ENCODE measurements around the gene PLD4.

The PLD4 gene

GRCh38 chr14:104971447-104972240 is 47.0 kb downstream of the PLD4 start:
- TF ChIP-seq CTCF (IDR thresholded peaks at IDR 0.05) = no peak
- peaks cover 7 to 98% (median 94%) of the 10 kb centered on the region in 4 donors for H3K4me1 ChIP-seq
- H3K36me3 ChIP-seq = no peaks in the 10 kb centered on the region
- no peaks in the 10 kb centered on the region for H3K27me3 ChIP-seq
- H3K27ac ChIP-seq = peak overlapping the region; percentile 93 to 97
- H3K4me3 ChIP-seq = no peak overlapping the region
- peak in 1 of 2 donors; percentile 70 for DNase-seq
- no peaks in the 10 kb centered on the region for H3K9me3 ChIP-seq
- intact Hi-C loops (cut with DNase I; ENCODE audit: low total_unique reads) = loop anchor here (10.0 kb wide), 1 partner anchor 107 kb away; the partner anchor contains the start of gene CEP170B

- H3K9me3 ChIP-seq = no peaks in the 10 kb centered on the region
- no peak for TF ChIP-seq CTCF (IDR thresholded peaks at IDR 0.05)
- H3K27me3 ChIP-seq = no peaks in the 10 kb centered on the region
- DNase-seq = peak; percentile 89 to 91
- no peaks in the 10 kb centered on the region for H3K36me3 ChIP-seq
- peaks cover 7 to 98% (median 94%) of the 10 kb centered on the region in 4 donors for H3K4me1 ChIP-seq
- intact Hi-C loops (cut with DNase I; ENCODE audit: low total_unique reads) = loop anchor here (10.0 kb wide), 1 partner anchor 108 kb away; the partner anchor contains the start of gene CEP170B
- peak overlapping the region; percentile 1 to 8 for H3K4me3 ChIP-seq
- H3K27ac ChIP-seq = peak overlapping the region; percentile 93 to 97
These were observed 47.8 kb downstream of the PLD4 start for GRCh38 chr14:104972301-104973134.

DNA sequence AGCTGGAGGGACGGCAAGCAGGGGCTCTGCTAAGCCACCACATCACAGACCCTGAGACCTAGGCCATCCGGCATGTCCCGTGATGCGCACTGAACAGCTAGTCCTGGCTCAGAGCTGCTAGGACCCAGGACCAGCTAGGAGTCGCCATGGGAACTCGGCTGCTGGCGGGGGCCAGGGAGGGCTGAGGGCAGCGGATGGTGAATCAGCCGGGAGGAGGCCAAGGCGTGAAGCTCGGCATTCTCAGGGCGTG is 48.4 kb downstream of the PLD4 start:
- H3K27ac ChIP-seq = peak overlapping the region; percentile 93 to 97
- TF ChIP-seq CTCF (IDR thresholded peaks at IDR 0.05) = no peak
- H3K4me1 ChIP-seq = peaks cover 7 to 98% (median 94%) of the 10 kb centered on the region in 4 donors
- H3K4me3 ChIP-seq = peak overlapping the region; percentile 1 to 8
- intact Hi-C loops (cut with DNase I; ENCODE audit: low total_unique reads) = loop anchor here (10.0 kb wide), 1 partner anchor 108 kb away; the partner anchor contains the start of gene CEP170B
- no peaks in the 10 kb centered on the region for H3K27me3 ChIP-seq
- no peaks in the 10 kb centered on the region for H3K9me3 ChIP-seq
- no peaks in the 10 kb centered on the region for H3K36me3 ChIP-seq
- DNase-seq = peak; percentile 93 to 98

GRCh38 chr14:104973385-104974145 is 48.9 kb downstream of the PLD4 start:
- Histone ChIP-seq H3K27ac (peak overlapping the region; percentile 93 to 97), H3K9me3 (no peaks in the 10 kb centered on the region), H3K27me3 (no peaks in the 10 kb centered on the region), H3K36me3 (no peaks in the 10 kb centered on the region), H3K4me1 (peaks cover 7 to 98% (median 93%) of the 10 kb centered on the region in 4 donors), H3K4me3 (peak overlapping the region; percentile 27 to 35)
- TF ChIP-seq CTCF (IDR thresholded peaks at IDR 0.05) = peak in 1 of 2 experiments; percentile 5
- peak; percentile 76 to 95 for DNase-seq
- intact Hi-C loops (cut with DNase I; ENCODE audit: low total_unique reads) = loop anchor here (10.0 kb wide), 1 partner anchor 109 kb away; the partner anchor contains the start of gene CEP170B

DNA sequence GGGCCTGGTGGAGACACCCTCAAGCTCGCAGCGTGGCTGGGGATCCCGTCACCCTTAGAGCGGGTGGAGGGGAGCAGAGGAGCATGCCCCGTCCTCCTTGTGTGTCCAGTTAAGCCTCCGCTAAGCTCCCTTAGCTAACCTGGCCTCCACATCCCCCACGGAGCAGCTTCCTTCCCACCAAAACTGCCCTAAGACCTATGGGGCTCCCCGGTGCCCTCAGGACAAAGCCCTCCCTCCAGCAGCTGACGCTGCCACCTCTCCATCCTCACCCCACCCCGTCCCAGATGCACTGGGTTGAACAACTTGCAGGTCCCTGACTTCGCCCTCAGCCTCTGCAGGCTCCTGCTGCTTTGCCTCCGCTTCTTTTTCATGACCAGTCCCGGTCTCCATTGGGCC is 49.5 kb downstream of the PLD4 start:
- Histone ChIP-seq H3K4me1 (peaks cover 7 to 98% (median 91%) of the 10 kb centered on the region in 4 donors), H3K27ac (peak overlapping the region; percentile 93 to 97), H3K36me3 (no peaks in the 10 kb centered on the region), H3K27me3 (no peaks in the 10 kb centered on the region), H3K4me3 (peak overlapping the region; percentile 27 to 35), H3K9me3 (no peaks in the 10 kb centered on the region)
- no peak for TF ChIP-seq CTCF (IDR thresholded peaks at IDR 0.05)
- no peak for DNase-seq
- intact Hi-C loops (cut with DNase I; ENCODE audit: low total_unique reads) = loop anchor here (10.0 kb wide), 1 partner anchor 109 kb away; the partner anchor contains the start of gene CEP170B
